ENCODE results near the gene HSD11B2. TPM values are rescaled to one million over a fixed set of nuclear protein-coding genes. Genes with fewer than 3 reads are reported as not detected.

Gene HSD11B2
- total and polyA plus RNA-seq, 2 of the 4 experiments (the other 2 are of a cell fraction) = 0.26 TPM; not detected in 1

- dilution Hi-C loops (cut with HindIII; ENCODE audit: low sequenced_read_pairs, unreplicated experiment) (no loop called here), intact Hi-C loops (cut with micrococcal nuclease) (no loop called here), in situ Hi-C loops (cut with MboI; ENCODE audit: low sequenced_read_pairs) (no loop called here)
- H2AK9ac ChIP-seq (replicated peaks; ENCODE audit: low read depth, low read length, poor library complexity) = no peak overlapping the region
- 80% methylated on average over 2 of the region's 5 CpGs; no CpG with 5 or more reads in 1 of the 2 experiments for WGBS, 2 experiments (ENCODE audit: extremely low coverage in 2 of 2, insufficient read length in 1 of 2)
- ChIA-PET POLR2A (ENCODE audit: unreplicated experiment) (no interaction called here), CTCF (no interaction called here)
- H4K91ac ChIP-seq (ENCODE audit: insufficient read depth, low read depth, low read length) = no peak overlapping the region
- peaks cover 6% of the 10 kb centered on the region for H3K36me3 ChIP-seq (ENCODE audit: control insufficient read depth, insufficient read depth, low read length)
- H4K8ac ChIP-seq (ENCODE audit: low read depth in 2 of 2, low read length in 2 of 2) = no peak overlapping the region
- H3K18ac ChIP-seq (ENCODE audit: low read depth, low read length) = no peak overlapping the region
- H4K5ac ChIP-seq (ENCODE audit: low read depth, low read length) = no peak overlapping the region
- no peak overlapping the region for H3K4ac ChIP-seq (ENCODE audit: low read depth, low read length)
- H2BK20ac ChIP-seq (ENCODE audit: low read depth, low read length) = no peak overlapping the region
- H3K56ac ChIP-seq (ENCODE audit: extremely low read depth, insufficient read depth, low read length) = no peak overlapping the region
- H3K23ac ChIP-seq (ENCODE audit: low read depth, low read length) = no peak overlapping the region
- H3K9me3 ChIP-seq (ENCODE audit: control insufficient read depth, insufficient read depth, low read length) = no peaks in the 10 kb centered on the region
- H4K20me1 ChIP-seq (ENCODE audit: insufficient read depth, low read length) = peaks cover 98% of the 10 kb centered on the region
- H3K4me1 ChIP-seq (ENCODE audit: control insufficient read depth, insufficient read depth, low read length) = peaks cover 20% of the 10 kb centered on the region
- no peak overlapping the region for H2BK15ac ChIP-seq (ENCODE audit: low read depth, low read length)
- TF ChIP-seq RCOR1 (IDR thresholded peaks at IDR 0.05; ENCODE audit: insufficient replicate concordance, low read length) = no peak
- TF ChIP-seq MAFK (IDR thresholded peaks at IDR 0.05; ENCODE audit: low read depth, low read length) = peak; percentile 48
- TF ChIP-seq RAD21 (IDR thresholded peaks at IDR 0.05; ENCODE audit: low read length) = no peak
- TF ChIP-seq SMC3 (IDR thresholded peaks at IDR 0.05; ENCODE audit: low read depth, low read length) = no peak
- TF ChIP-seq CTCF (conservative IDR thresholded peaks at IDR 0.05; ENCODE audit: low read depth, low read length) = no peak
- TF ChIP-seq POLR2A (IDR thresholded peaks at IDR 0.05; ENCODE audit: low read depth, low read length) = no peak
- no peak overlapping the region for H3K14ac ChIP-seq (replicated peaks; ENCODE audit: low read depth, low read length)
- no peak overlapping the region for H2AFZ ChIP-seq (replicated peaks; ENCODE audit: low read length, poor library complexity)
- no peak overlapping the region for H3K4me2 ChIP-seq (ENCODE audit: low read depth, low read length)
- DNase-seq (no peak), ATAC-seq (ENCODE audit: low read depth) (no peak)
- H3K9me1 ChIP-seq (ENCODE audit: insufficient read depth, low read length) = peaks cover 16% of the 10 kb centered on the region
- H3K27me3 ChIP-seq (ENCODE audit: control insufficient read depth, insufficient read depth, low read length) = no peaks in the 10 kb centered on the region
- H2BK120ac ChIP-seq (ENCODE audit: low read depth, low read length) = no peak overlapping the region
- H2BK5ac ChIP-seq (ENCODE audit: low read depth, low read length, poor library complexity, severe bottlenecking) = no peak overlapping the region
- no peak overlapping the region for H2AK5ac ChIP-seq (ENCODE audit: low read depth, low read length)
- H3K9ac ChIP-seq (ENCODE audit: low read depth, low read length) = no peak overlapping the region
- H3K27ac ChIP-seq (ENCODE audit: insufficient read depth, low read length) = no peak overlapping the region
- no TSS peak for BruUV-seq (replicated peaks)
- H3K79me1 ChIP-seq (ENCODE audit: low read depth in 1 of 2, low read length in 2 of 2) = peaks cover 23 to 95% of the 10 kb centered on the region in 2 experiments
- H3K4me3 ChIP-seq (ENCODE audit: insufficient read depth, low read depth, low read length) = no peak overlapping the region
These were observed 32.1 kb downstream of the HSD11B2 start for GRCh38 chr16:67463059-67463458.

Data from IMR-90 (cell line).